NCI-H2107 treated with DMSO at 0.1 percent for 48 hours (cell line): ENCODE results near the gene DLX2.
"Not testable (repeated sequence)": the region's sequence is repeated elsewhere in the genome, so short reads cannot be mapped to it uniquely, and the experiment has no call there.

Experiments
- DNase-seq: peaks from one replicate; lab custom pipeline; 2025; ENCODE audit not compliant: unreplicated experiment; lab: John Stamatoyannopoulos, UW

Gene DLX2

DNA sequence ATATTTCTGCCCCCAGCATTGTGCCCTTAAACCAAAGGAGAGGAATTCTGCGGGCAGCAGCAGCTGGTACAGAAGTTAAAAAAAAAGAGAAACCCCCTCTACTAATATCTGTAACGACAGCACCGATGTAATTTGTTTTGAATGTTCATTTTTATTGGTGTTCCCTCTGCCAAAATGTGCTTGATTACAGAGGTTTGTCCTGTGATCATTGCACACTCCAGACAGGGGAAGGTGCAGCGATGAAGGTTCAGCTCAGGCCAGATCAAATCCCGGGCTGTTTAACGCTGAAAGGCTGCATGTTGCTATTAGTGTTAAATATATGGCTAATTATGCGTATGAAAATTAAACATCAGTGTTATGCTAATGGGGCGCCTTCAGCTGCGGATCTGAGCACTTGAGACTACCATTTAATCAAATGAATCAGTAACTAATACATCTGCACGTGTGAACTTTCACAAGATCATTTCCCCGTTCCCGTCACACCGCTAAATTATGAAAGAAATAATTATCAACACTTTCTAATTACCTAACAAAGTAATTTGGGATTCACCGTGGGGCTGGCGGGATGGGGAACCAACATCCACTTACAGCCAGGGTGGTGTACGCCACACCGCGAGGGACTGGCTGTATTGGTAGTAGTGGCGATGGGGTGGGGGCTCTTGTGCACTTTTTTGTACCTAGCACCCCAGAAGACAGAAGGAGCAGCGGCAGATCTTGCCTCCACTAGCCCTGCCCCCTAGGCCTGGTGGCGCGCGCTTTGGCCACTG is 18.9 kb downstream of the DLX2 start:
- DNase-seq, result no peak

DNA sequence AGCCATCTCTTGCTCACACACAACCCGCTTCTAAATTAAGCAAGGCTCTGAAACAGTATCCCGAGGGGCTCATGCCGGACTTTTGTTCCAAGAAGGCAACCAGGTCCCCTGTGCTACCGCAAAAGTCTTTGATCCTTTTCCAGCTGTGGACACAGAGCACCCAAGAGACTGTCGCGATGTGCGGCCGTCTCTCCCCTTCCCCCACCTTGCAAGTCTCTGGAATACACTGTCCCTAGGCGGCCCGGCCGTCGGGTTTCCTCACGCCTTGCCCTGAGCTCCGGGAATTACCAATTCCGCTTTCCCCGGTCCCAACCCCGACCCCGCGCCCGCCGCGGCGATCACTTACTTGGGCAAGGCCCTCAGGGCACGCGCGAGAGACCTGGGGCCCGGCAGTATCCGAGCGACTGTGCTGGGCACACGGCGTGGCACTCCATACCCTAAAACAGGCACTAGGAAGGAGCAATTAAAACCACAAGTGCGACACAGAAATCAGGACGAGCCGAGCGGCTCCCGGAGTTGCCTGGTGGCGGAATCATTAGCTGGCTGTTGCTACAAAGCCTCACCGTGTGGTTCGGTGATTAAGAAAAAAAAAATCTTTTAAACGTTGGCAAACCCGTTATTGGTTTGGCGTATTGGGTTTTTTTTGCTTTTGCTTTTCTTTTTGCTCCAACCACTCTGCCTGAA is 19.6 kb downstream of the DLX2 start:
- DNase-seq, result no peak

DNA sequence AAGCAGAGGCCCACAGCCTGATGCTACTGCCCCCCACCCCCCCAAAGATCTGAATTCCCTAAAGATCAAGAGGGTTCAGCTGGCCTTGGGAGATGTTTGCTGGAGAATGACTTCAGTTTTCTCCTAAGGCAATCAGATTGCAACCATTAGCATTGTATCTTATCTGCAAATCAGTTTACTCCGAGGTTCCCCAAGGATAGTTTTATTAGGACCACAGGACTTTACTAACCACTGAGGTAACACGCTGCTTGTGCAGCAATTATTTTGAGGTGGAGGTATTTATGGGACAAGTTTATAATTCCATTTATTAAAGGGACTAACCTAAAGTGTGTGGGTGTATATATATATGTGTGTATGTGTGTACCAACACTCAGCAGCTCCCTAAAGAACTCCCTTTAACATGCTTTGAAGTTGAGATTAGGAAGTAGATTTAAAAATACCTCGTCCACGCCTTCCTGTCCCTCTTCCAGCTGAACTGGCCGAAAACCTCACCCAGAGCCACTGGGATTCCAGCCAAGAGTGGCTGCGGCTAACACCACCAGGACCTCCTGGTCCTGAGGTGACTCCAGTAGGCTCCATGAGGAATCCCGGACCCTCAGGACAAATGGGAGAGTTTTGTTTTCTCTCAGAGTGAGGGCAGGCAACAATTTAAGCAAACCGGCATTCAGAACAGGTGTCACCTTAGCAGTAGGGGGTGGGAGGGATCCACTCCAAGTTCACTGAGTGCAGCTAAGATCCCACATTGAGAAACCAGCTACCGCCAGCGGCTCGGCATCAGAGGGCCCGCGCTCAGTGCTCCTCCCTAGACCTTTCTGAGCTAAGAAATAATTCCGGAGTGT is 20.4 kb downstream of the DLX2 start:
- DNase-seq, result no peak

DNA sequence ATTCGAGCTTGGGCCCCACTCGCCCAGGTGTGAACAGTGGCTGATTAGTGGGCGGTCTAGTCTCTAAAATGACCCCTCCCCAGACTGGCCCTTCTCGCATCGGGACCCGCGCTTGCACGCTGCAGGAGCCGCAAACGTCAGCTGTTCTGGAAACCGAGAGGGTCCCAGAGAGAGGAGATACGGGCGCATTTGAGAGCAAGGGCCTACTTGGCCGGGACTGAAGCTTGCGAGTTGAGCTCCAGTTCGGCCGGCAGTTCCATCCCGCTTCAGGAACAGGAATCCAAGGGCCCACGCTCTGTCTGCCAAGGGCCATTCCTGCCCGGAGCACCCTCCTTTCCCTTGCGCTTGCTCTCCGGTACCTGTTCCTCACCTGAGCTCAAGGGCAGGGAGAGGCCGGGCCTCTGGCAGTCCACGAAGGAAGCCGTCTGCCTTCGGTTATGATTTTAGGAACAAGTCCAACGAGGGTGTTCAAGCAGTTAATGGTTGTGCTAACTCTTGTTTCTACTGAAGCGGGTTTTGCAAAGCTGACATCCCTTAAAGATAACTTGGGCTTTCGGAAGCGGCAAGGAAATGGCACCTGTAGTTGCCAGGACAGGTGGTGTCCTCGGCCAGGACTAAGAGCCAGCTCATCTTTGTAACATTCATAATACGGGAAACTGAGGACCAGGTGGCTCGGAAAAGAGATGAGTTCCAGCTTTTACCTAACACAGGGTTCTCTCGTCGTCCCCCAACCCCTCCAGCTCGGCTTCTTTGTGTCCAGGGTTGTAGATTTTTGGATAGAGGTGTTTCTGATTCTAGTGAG is 21.3 kb downstream of the DLX2 start:
- no peak for DNase-seq

DNA sequence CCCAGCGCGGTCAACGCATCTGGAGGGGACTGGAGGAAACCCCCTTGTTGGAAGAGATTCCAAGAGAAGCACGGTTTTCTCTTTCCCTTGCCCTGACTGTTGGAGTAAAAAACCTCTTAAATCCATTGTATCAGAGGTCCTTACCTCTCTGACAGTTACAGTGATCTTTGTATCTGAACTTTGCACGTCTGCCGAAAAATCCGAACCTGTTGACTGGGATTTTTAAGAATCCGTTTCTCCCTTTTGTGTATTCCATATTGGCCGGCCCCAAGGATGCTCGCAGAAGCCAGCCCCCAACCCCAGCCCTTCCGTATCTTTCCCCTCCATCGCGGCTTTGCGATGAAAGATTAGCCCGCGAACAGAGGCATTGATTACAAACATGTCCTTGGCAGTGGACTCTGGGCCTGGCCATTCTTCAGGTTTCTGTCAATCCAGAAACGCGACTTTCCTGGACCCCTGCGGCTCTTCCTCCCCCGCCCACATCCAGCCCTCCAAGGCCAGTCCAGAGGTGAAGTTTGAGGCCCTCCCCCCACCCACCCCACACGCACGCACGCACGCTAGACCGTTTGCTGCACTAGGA is 22.0 kb downstream of the DLX2 start:
- DNase-seq, result no peak

DNA sequence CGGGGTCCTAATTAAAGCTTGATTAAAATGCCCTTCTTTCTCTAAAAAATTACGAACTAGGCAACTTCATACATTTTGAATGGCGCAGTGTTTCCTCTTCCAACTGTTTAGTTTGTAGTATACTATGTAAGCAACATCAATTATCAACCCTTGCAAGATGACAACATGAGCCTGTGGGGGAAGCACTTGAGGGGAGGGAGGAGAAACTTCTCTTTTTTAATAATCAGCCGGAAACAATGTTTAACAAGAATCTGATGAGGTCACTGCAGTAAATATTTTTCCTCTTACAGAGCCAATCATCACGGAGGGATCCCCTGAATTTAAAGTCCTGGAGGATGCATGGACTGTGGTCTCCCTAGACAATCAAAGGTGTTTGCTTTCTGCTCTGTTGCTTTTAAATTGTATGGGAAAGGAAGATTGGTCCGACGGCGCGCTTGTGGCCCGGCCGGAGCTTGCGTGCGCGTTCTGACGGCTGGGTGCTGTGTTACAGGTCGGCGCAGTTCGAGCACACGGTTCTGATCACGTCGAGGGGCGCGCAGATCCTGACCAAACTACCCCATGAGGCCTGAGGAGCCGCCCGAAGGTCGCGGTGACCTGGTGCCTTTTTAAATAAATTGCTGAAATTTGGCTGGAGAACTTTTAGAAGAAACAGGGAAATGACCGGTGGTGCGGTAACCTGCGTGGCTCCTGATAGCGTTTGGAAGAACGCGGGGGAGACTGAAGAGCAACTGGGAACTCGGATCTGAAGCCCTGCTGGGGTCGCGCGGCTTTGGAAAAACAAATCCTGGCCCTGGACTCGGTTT is 22.7 kb downstream of the DLX2 start:
- no peak for DNase-seq

DNA sequence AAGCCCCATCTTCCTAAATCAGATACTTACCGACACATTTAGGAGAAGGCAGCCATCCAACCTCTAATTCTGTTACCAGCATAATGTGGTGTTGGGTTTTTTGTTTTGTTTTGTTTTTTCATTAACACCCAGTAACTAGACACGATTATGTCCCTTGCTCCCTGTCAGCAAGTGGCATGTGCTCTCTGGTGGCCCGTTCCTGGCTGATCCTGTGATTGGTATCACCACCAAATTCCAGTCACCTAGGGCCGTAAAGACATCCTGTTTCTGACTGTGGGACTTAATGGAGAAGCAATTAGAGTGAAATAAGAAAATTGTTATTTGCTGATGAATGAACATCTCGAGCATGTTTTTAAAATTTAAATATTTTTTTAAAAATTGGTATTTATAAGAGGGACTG is 23.3 kb downstream of the DLX2 start:
- DNase-seq, result no peak

DNA sequence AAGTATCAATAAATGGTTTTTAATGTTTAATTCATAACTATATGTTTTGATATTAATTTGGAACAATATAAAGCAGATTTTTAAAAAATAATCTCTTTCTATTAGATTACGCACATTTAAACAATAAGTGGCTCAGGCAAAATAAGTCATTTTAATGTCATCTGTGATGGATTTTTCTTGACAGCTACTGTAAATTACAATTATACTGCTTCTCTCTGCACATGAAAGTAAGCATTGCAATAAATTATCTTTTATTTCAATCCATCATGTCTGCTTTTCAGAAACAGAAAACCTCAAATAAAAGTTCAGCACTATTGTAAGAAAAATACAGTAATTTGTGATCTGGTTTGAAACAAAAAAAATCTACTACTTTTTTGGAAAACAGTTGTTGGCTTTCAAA is 28.4 kb downstream of the DLX2 start:
- DNase-seq, result no peak

DNA sequence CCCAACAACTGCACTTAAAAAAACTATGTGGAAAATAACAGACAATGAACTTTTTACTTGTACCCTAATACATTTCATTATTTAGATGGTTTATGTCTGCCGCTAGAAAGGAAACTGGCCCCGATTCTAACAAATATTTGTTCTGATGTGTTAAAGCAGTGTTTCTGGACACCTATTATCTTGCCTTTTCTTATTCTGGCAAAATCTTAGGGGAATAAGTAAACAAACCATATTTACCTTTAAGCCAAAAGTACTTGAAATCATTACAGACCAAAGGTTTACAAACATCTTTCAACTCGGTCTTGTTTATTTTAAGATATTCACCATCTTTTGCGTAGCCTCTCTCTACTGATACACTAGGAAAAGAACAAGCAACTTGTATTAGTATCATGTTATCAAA is 29.2 kb downstream of the DLX2 start:
- no peak for DNase-seq

DNA sequence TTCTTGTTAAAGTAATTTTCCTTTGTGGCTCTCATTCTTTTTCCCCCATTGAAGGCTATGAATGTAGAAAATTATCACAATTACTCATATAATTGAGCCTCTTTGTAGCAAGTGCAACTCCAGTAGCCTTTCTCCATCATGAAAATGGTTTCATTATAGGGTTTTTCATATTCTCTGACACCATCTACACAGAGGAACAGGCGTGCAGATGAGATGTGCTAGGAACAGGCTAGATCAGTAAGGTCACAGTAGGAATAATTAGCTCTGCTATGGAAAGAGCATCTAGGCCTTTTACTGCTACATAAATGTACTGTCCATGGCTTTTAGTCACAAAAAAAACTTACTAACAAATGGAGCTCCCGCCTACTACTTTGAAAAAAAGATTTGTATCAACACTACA is 30.0 kb downstream of the DLX2 start:
- DNase-seq, result no peak

DNA sequence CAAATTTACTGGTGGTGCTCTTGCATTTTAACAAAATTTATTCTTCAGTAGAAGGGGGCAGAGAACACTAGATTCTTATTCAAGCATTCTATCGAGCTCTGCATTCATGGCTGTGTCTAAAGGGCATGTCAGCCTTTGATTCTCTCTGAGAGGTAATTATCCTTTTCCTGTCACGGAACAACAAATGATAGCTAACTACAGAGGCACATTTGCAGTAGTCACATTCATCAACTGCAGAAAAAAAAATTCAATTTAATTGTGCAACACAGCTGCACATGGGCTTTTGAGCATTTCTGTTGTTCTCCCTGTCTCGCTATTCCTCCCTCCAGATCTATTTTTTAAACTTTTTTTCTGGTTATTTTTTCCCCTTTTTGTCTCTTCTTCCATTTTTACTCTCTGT is 30.4 kb downstream of the DLX2 start:
- DNase-seq, result peak; percentile 47

DNA sequence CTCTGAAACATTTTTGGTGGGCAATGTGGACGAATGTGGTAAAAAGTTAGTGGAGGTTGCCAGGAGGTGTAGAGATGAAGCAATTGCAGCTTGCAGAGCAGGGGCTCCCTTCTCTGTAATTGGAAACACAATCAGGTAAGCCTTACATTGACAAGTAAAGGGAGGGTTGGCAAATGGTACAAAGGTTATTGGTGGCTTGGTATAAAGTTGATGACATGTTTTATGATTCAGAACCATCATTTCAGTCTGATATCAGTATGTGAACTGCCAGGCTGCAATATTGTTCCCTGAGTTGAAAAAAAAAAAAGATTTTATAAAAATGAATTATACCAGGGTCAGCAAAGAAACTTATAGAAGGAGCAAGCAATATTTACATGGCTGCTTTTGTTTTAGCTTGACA is 31.8 kb downstream of the DLX2 start:
- no peak for DNase-seq

DNA sequence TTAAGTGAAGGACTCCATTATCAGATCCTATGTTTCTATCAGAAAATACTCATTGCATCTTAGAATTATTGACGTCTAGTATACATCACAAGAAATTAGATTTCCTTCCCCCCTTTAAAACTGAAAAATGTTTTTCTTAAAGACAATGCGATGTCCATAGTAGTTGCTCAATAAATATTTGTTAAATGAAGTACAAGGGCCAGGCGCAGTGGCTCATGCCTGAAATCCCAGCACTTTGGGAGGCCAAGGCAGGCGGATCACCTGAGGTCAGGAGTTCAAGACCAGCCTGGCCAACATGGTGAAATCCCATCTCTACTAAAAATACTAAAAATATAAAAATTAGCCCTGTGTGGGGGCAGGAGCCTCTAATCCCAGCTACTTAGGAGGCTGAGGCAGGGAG is 34.8 kb downstream of the DLX2 start:
- not testable (repeated sequence) for DNase-seq

DNA sequence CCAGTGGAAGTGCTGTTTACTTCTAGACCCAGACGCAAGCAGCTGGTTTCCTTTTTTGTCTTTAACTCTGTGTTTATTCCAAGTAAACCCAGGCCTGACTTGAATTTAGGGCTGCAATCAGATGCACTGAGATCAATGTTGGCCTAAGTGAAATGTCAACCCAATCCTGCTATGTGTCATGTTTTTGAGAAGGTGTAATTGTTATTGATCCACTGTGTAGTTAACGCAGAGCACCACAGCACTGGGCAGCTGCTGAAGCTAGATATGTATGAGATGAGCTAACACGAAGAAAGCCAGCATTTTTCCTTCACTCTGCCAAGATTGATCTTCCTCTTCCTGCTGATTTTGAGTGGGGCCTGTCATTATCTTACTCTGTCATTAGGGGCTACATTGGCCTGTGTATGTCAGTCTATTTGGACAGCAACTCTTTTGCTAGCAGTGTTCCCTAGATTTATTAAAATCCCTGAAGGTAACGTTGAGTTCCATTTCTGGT is 36.3 kb downstream of the DLX2 start:
- DNase-seq, result peak; percentile 52

DNA sequence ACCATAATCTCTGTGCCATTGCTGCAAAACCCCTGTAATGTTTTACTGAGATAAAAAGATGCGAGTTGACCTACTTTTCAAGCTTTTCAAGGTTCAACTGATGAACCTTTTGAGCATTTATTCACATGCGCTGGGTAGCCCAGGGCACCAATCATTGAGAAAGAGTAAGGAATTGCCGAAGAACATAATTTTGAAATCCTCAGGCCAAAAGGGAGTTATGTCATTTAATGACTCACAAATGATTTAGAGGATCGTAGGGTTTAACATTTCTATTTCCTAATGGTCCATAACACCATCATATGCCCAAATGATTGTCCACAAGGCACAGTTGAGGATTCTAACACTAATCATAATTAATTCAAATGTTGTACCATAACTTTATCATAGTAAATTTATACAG is 37.6 kb downstream of the DLX2 start:
- no peak for DNase-seq

DNA sequence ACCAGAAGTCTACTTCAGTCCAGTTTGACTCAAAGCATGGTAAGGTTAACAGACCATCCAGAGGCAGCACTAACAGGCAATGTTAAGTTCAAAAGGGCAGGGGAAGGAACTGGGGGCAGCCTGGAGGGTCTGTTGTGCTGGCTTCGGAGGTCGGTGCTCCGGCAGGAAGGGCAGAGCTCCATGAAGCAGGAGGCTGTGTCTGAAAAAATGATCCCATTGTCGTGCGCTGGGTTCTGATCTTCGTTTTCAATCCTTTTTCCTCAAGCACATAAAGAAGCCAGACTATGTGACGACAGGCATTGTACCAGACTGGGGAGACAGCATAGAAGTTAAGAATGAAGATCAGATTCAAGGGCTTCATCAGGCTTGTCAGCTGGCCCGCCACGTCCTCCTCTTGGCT is 39.3 kb downstream of the DLX2 start:
- DNase-seq, result no peak

DNA sequence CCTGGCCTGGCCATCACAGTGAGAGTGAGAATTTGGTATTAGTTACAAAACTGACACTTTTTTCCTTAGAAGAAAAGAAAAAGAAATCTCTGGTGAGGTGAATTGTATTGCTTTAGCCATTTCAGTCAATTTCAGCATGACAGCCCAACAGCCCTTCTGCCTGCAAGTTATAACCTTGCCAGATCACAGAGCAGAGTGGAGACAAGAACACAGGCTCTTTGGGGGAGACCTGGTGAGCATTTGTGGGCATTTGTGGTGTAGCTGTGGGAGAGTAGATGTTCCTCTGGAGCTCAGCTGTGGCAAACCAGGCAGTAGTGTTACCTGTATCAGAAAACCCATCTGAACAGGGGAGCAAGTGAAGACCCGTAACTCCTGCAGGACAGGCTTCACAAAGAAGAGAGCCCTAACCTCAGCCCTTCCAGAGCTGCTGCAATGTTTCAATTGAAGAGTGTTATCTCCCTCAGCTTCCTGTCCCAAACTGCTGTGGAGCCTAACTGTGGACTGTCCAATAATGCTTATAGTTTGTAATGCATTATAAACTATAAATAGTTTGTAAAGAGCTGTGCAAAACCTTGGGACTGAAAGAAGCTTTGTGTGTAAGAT is 40.2 kb downstream of the DLX2 start:
- no peak for DNase-seq

DNA sequence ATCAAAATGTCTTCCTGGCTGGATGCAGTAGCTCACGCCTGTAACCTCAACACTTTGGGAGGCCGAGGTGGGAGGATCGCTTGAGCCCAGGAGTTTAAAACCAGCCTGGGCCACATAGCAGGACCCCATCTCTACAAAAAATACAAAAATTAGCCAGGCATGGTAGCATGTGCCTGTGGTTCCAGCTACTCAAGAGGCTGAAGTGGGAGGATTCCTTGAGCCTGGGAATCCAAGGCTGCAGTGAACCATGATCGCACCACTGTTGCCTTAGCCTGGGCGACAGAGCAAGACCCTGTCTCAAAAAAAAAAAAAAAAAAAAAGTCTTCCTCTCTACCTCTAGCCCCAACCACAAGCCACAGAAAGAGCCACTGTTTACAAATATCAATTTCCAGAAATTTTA is 42.6 kb downstream of the DLX2 start:
- not testable (repeated sequence) for DNase-seq

DNA sequence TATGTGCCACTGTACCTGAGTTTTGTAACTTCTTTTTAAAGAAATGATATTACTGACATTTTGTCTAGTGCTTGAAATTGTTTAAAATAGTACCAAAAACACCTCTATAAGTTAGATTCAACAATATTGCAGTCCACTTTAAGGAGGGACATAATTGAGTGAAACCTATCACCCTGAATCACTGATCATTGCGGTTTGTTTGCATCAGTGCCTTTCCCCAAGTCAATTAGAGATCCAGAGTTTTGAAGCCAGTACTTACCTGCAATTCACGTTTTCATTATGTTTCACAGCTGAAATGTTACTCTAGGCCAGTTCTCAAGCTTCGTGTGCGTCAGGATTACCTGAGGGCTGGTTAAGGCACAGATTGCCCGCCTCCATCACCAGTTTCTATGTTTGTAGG is 44.0 kb downstream of the DLX2 start:
- peak; percentile 33 for DNase-seq
